ENCODE measurements around the gene TTC3. TPM values are rescaled to one million over a fixed set of nuclear protein-coding genes. Genes with fewer than 3 reads are reported as not detected.
"Not testable (repeated sequence)": the region's sequence is repeated elsewhere in the genome, so short reads cannot be mapped to it uniquely, and the experiment has no call there.

TTC3 gene
- total RNA-seq, 2 experiments from 2014 or later = 63.1 to 65.6 TPM

DNA sequence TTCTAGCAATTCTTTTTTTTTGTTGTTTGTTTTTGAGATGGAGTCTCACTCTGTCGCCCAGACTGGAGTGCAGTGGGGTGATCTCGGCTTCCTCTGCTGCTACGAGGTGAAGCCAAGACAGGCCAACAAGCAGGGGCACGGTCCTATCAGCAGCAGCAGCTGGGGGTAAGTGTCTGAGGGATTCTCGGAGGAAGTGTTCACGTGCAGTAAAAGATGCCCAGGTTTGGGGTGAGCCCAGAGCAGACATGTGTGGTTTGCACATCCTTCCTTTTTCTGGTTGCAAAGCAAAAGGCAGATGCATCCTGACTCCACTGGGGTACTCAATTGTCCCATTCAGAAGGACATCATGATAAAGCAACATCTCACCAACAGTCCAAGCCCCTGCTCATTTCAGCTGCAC lies 27.9 kb upstream of the TTC3 start:
- Mint-ChIP-seq H3K4me3 (no peak overlapping the region), H3K27ac (no peak overlapping the region), H3K27me3 (peaks cover 2% of the 10 kb centered on the region), H3K36me3 (no peaks in the 10 kb centered on the region), H3K9me3 (no peaks in the 10 kb centered on the region), H3K4me1 (ENCODE audit: low read depth) (peaks cover 10% of the 10 kb centered on the region)
- POLR2A ChIA-PET = no interaction called here
- no peak for DNase-seq
- CTCF ChIA-PET = no interaction called here
- intact Hi-C loops (cut with micrococcal nuclease) = no loop called here

GRCh38 chr21:37045556-37045955 lies 27.5 kb upstream of the TTC3 start:
- Mint-ChIP-seq H3K36me3 (no peaks in the 10 kb centered on the region), H3K27me3 (peaks cover 2% of the 10 kb centered on the region), H3K9me3 (no peaks in the 10 kb centered on the region), H3K4me3 (no peak overlapping the region), H3K4me1 (ENCODE audit: low read depth) (peaks cover 10% of the 10 kb centered on the region), H3K27ac (no peak overlapping the region)
- POLR2A ChIA-PET = no interaction called here
- DNase-seq = no peak
- intact Hi-C loops (cut with micrococcal nuclease) = no loop called here
- CTCF ChIA-PET = interaction anchor here (0.7 kb wide), 1 partner anchor 387 kb away, joined by 3 read pairs; no protein-coding TSS in a partner anchor

GRCh38 chr21:37047079-37047478 lies 26.0 kb upstream of the TTC3 start:
- no peak overlapping the region for H3K27ac Mint-ChIP-seq
- no peak overlapping the region for H3K4me3 Mint-ChIP-seq
- POLR2A ChIA-PET = no interaction called here
- peaks cover 2% of the 10 kb centered on the region for H3K27me3 Mint-ChIP-seq
- no peaks in the 10 kb centered on the region for H3K36me3 Mint-ChIP-seq
- DNase-seq = no peak
- CTCF ChIA-PET = no interaction called here
- no peaks in the 10 kb centered on the region for H3K9me3 Mint-ChIP-seq
- intact Hi-C loops (cut with micrococcal nuclease) = no loop called here
- peaks cover 10% of the 10 kb centered on the region for H3K4me1 Mint-ChIP-seq (ENCODE audit: low read depth)

- CTCF ChIA-PET = interaction anchor here (0.5 kb wide), 1 partner anchor 518 kb away, joined by 3 read pairs; no protein-coding TSS in a partner anchor
- H3K27ac Mint-ChIP-seq; H3K9me3 Mint-ChIP-seq; H3K27me3 Mint-ChIP-seq; H3K4me1 Mint-ChIP-seq (ENCODE audit: low read depth); intact Hi-C loops (cut with micrococcal nuclease); H3K4me3 Mint-ChIP-seq; POLR2A ChIA-PET; H3K36me3 Mint-ChIP-seq; DNase-seq: not testable (repeated sequence)
Measured at GRCh38 chr21:37049741-37050140, 23.3 kb upstream of the TTC3 start.

GRCh38 chr21:37055271-37055855 lies 17.7 kb upstream of the TTC3 start:
- no peak overlapping the region for H3K4me3 Mint-ChIP-seq
- H3K9me3 Mint-ChIP-seq = no peaks in the 10 kb centered on the region
- no peak for DNase-seq
- no peaks in the 10 kb centered on the region for H3K36me3 Mint-ChIP-seq
- H3K4me1 Mint-ChIP-seq (ENCODE audit: low read depth) = no peaks in the 10 kb centered on the region
- intact Hi-C loops (cut with micrococcal nuclease) = no loop called here
- CTCF ChIA-PET = no interaction called here
- POLR2A ChIA-PET = no interaction called here
- H3K27ac Mint-ChIP-seq = no peak overlapping the region
- no peaks in the 10 kb centered on the region for H3K27me3 Mint-ChIP-seq

GRCh38 chr21:37057614-37058013 lies 15.4 kb upstream of the TTC3 start:
- Mint-ChIP-seq H3K27ac (no peak overlapping the region), H3K4me1 (ENCODE audit: low read depth) (no peaks in the 10 kb centered on the region), H3K27me3 (no peaks in the 10 kb centered on the region), H3K36me3 (no peaks in the 10 kb centered on the region), H3K9me3 (no peaks in the 10 kb centered on the region), H3K4me3 (no peak overlapping the region)
- intact Hi-C loops (cut with micrococcal nuclease) = no loop called here
- ChIA-PET POLR2A (no interaction called here), CTCF (no interaction called here)
- DNase-seq = no peak

GRCh38 chr21:37058261-37058660 lies 14.8 kb upstream of the TTC3 start:
- Mint-ChIP-seq H3K4me3 (no peak overlapping the region), H3K27me3 (no peaks in the 10 kb centered on the region), H3K36me3 (no peaks in the 10 kb centered on the region), H3K27ac (no peak overlapping the region), H3K9me3 (no peaks in the 10 kb centered on the region), H3K4me1 (ENCODE audit: low read depth) (no peaks in the 10 kb centered on the region)
- DNase-seq = no peak
- POLR2A ChIA-PET = no interaction called here
- CTCF ChIA-PET = no interaction called here
- intact Hi-C loops (cut with micrococcal nuclease) = no loop called here

DNA sequence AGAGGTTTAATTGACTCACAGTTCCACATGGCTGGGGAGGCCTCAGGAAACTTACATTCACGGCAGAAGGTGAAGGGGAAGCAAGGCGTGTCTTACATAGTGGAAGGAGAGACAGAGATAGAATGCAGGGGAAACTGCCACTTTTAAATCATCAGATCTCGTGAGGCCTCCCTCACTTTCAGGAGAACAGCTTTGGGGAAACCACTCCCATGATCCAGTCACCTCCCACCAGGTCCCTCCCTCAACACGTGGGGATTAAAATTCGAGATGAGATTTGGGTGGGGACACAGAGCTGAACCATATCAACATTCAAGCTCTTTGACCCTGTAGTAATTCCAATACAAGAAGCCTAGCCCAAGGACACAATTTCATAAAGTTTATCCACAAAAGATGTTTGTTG lies 13.9 kb upstream of the TTC3 start:
- no peaks in the 10 kb centered on the region for H3K4me1 Mint-ChIP-seq (ENCODE audit: low read depth)
- no peaks in the 10 kb centered on the region for H3K27me3 Mint-ChIP-seq
- no peak overlapping the region for H3K27ac Mint-ChIP-seq
- no peaks in the 10 kb centered on the region for H3K36me3 Mint-ChIP-seq
- intact Hi-C loops (cut with micrococcal nuclease) = no loop called here
- H3K4me3 Mint-ChIP-seq = no peak overlapping the region
- no peak for DNase-seq
- no peaks in the 10 kb centered on the region for H3K9me3 Mint-ChIP-seq
- CTCF ChIA-PET = no interaction called here
- POLR2A ChIA-PET = no interaction called here

GRCh38 chr21:37060296-37060695 lies 12.8 kb upstream of the TTC3 start:
- ChIA-PET CTCF (no interaction called here), POLR2A (no interaction called here)
- no peak overlapping the region for H3K4me3 Mint-ChIP-seq
- no peaks in the 10 kb centered on the region for H3K27me3 Mint-ChIP-seq
- H3K9me3 Mint-ChIP-seq = no peaks in the 10 kb centered on the region
- H3K36me3 Mint-ChIP-seq = no peaks in the 10 kb centered on the region
- DNase-seq = peak; percentile 43
- no peaks in the 10 kb centered on the region for H3K4me1 Mint-ChIP-seq (ENCODE audit: low read depth)
- intact Hi-C loops (cut with micrococcal nuclease) = no loop called here
- no peak overlapping the region for H3K27ac Mint-ChIP-seq

DNA sequence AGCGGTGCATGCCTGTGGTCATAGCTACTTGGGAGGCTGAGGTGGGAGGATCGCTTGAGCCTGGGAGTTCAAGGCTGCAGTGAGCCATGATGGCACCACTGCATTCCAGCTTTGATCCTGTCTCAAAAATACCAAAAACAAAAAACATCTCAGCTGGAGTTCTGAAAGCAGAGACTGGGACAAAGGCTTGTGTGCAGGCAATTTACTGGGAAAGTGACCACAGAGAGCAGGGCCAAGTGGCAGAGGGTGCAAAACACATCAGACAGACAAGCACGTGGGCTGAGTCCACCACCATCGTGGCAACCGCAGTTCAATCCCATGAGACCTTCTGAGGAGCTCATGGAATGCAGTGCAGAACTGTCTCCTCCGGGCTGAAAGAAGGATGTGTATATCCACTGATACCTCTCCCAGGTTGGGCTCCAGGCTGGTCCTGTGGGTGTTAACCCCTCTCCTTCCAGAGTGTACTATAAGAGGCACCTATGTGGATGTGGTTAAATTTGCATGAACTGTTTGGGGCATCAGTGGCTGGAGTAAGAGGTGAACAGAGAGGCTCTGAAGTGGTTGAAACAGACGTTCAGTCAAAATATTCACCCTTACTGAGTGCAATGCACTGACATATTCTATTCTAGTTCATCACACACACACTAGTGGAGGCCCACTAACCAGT lies 11.0 kb upstream of the TTC3 start:
- intact Hi-C loops (cut with micrococcal nuclease) = no loop called here
- ChIA-PET POLR2A (no interaction called here), CTCF (no interaction called here)
- no peaks in the 10 kb centered on the region for H3K27me3 Mint-ChIP-seq
- H3K4me3 Mint-ChIP-seq = no peak overlapping the region
- no peak overlapping the region for H3K27ac Mint-ChIP-seq
- no peaks in the 10 kb centered on the region for H3K4me1 Mint-ChIP-seq (ENCODE audit: low read depth)
- DNase-seq = no peak
- H3K36me3 Mint-ChIP-seq = peaks cover 3% of the 10 kb centered on the region
- H3K9me3 Mint-ChIP-seq = no peaks in the 10 kb centered on the region

DNA sequence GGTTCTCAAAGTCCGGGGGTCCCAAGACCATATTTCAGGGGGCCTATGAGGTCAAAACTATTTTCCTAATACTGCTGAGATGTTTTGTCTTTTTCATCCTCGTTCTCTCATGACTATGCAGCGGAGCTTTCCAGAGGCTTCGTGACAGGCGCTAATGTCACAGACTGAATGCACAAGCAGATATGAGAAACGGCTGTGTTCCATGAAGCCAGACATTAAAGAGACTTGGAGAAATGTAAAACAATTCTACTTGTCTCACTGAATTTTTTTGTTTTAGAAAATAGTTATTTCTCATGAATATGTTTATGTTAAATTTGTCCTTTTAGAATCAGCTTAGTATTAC lies 10.5 kb upstream of the TTC3 start:
- Mint-ChIP-seq H3K27me3 (no peaks in the 10 kb centered on the region), H3K27ac (no peak overlapping the region), H3K36me3 (peaks cover 3% of the 10 kb centered on the region), H3K4me1 (ENCODE audit: low read depth) (no peaks in the 10 kb centered on the region), H3K9me3 (no peaks in the 10 kb centered on the region), H3K4me3 (no peak overlapping the region)
- intact Hi-C loops (cut with micrococcal nuclease) = no loop called here
- no peak for DNase-seq
- POLR2A ChIA-PET = no interaction called here
- CTCF ChIA-PET = no interaction called here

DNA sequence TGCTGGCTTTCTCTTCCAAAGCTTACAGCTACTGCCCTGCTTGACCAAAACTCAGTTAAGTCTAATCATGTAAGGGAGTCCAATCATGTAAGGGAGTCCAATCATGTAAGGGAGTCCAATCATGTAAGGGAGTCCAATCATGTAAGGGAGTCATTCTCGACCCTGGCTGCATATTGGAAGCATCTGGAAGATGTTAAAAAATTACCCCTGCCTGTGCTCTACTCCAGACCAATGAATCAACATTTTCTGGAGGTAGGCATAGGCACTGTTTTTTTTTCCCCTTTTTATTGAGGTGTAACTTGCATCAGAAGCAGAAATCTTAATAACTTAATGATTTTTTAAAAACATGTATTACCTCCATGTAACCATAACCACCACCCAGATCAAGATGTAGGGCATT lies 9.6 kb upstream of the TTC3 start:
- Mint-ChIP-seq H3K4me3 (no peak overlapping the region), H3K36me3 (peaks cover 4% of the 10 kb centered on the region), H3K9me3 (no peaks in the 10 kb centered on the region), H3K27ac (no peak overlapping the region), H3K4me1 (ENCODE audit: low read depth) (no peaks in the 10 kb centered on the region), H3K27me3 (no peaks in the 10 kb centered on the region)
- intact Hi-C loops (cut with micrococcal nuclease) = no loop called here
- ChIA-PET POLR2A (no interaction called here), CTCF (no interaction called here)
- DNase-seq = no peak

- no peaks in the 10 kb centered on the region for H3K9me3 Mint-ChIP-seq
- peaks cover 9% of the 10 kb centered on the region for H3K36me3 Mint-ChIP-seq
- no peak overlapping the region for H3K27ac Mint-ChIP-seq
- POLR2A ChIA-PET = no interaction called here
- H3K4me1 Mint-ChIP-seq (ENCODE audit: low read depth) = peaks cover 1% of the 10 kb centered on the region
- DNase-seq = no peak
- CTCF ChIA-PET = no interaction called here
- H3K27me3 Mint-ChIP-seq = no peaks in the 10 kb centered on the region
- intact Hi-C loops (cut with micrococcal nuclease) = no loop called here
- H3K4me3 Mint-ChIP-seq = no peak overlapping the region
Measured at GRCh38 chr21:37064841-37065240, 8.2 kb upstream of the TTC3 start.
